Activated naive CD4-positive, alpha-beta T cell treated with anti-CD3 and anti-CD28 coated beads, Interleukin-2, amount 50 U/mL, for 72 hours (primary cell): ENCODE measurements around the gene C2orf42. TPM values are rescaled to one million over a fixed set of nuclear protein-coding genes. Genes with fewer than 3 reads are reported as not detected.
"Not testable (repeated sequence)": the region's sequence is repeated elsewhere in the genome, so short reads cannot be mapped to it uniquely, and the experiment has no call there.

ENCODE experiments used
- ATAC-seq, 2 donors: fragments of 150-1000 bp; cut with Tn5 transposase; 2 replicates each; pipeline ENCODE4 v1.10.0; 2021; ENCODE audit warnings: mild to moderate bottlenecking in 2 of 2, moderate library complexity in 2 of 2
- DNase-seq, 2 donors: peaks; one replicate each; pipeline ENCODE4 v3.0.0; 2021 to 2022; ENCODE audit warnings: low spot score in 2 of 2
- H3K27ac Mint-ChIP-seq, 2 donors: one replicate each; pipeline ENCODE4 v1.8.0; 2022; ENCODE audit warnings: mild to moderate bottlenecking in 2 of 2, mixed read lengths in 2 of 2
- H3K36me3 Mint-ChIP-seq, 2 donors: one replicate each; pipeline ENCODE4 v1.8.0; 2022; ENCODE audit warnings: mixed read lengths in 2 of 2
- H3K9me3 Mint-ChIP-seq, 2 donors: one replicate each; pipeline ENCODE4 v1.8.0; 2022; ENCODE audit warnings: mixed read lengths in 2 of 2
- total RNA-seq, 2 donors: library from RNA; stranded (reverse); gene quantifications; one replicate each; pipeline ENCODE4 v1.2.3, GENCODE V29; 2022

C2orf42 gene
- total RNA-seq, 2 donors from 2014 or later, result 17.5 to 36.0 TPM

DNA sequence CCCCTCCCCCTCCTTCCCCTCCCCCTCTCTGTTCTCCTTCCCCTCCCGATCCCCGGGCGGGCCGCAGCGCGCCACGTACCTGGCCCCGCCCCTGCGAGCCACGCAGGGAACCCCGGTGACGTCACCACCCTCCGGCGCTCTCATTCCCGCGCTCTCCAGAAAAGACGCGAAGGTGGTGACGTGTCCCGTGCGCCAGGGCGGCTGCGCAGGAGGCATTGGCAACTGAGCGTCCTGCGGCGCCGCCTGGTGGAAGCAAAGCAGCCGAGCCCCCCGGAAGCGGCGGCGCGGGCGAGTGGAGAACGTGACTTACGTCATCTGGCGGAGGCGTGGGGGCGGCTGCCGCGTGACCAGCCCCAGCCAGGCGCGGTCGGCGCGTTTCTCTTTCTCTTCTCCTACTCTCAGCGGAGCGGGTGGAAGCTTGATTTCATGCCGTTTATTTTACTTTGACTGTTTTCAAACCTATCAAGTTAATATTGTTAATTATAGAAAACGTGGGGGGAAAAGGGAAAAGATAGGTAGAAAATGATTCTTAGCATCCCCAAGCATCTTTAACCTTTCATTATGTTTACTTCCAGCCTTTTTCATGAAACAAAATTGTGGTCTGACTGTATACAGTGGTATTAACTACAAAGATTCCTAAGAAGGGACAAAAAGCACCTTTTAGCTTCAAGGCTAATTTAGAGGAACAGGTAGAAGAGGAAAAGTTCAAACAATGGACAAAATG, 48.1 kb downstream of the C2orf42 start:
- no peaks in the 10 kb centered on the region for H3K9me3 Mint-ChIP-seq
- ATAC-seq (peak; percentile 69 to 77), DNase-seq (peak; percentile 99 to 100)
- peaks cover 14 to 18% of the 10 kb centered on the region in 2 donors for H3K36me3 Mint-ChIP-seq
- H3K27ac Mint-ChIP-seq, result peak overlapping the region; percentile 98 to 99

DNA sequence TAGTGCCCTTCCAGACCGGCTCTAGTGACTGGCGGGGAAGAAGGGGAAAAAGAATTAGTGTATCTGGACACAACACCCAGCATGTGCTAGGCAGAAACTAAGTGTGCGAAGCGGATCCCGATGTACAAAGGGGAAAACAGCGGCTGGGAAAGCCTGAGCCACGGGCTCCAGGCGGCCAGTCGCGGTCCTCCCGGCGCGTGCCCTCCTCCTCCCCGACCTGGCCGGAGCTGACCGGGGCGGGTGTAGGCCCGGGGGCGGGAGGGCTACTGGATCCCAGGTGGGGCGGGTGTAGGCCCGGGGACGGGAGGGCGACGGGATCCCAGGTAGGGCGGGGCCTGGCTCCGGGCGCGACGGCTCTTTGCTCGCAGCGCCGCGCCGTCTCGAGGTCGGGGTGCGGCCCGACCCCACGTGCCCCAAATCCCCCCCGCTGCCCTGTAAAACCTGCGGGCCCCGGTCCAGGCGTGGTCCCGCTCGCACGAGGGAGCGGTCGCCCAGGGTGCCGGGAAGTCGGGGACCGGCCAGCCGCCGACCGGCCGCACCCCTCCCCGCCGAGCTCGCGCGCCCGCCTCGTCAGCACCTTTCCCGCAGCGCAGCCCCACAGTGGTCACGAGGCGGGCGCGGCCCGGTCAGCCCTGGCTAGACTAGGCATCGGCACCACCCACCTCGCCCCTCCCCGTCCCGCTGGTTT, 48.8 kb downstream of the C2orf42 start:
- DNase-seq (peak in 1 of 2 donors; percentile 65), ATAC-seq (peak; percentile 40 to 62)
- peak overlapping the region; percentile 98 for H3K27ac Mint-ChIP-seq
- H3K36me3 Mint-ChIP-seq, result peaks cover 14 to 18% of the 10 kb centered on the region in 2 donors
- H3K9me3 Mint-ChIP-seq, result no peaks in the 10 kb centered on the region

DNA sequence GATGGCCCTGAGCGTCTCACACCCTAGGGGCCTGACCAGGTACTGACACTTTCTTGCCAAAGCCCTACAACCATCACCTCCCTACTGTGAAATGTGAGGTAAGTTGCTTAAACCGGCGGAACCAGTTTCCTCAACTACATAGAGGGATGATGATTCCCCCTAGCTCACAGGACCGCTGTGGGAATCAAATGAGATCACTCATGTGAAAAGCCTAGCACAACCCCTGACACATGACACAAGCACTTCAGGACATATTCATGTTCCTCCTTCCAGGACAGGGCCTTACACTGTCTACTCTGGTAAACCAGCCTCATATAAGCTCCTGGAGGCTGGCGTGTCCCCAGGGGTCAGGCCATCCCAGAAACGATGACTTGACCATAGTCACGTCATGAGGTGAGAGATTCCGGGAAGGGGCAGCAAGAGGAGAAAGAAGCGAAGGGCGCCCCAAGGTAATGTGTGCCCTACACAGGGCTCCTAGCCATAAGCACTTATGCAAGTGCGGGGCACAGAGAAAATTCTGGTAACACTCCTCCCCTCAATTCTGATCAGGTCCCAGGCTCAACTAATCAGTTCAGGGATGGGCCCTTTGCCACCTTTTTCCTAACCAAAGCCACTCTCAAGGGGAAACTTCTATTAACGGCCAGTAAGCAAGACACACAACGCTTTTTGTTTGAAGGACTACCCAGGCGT, 49.5 kb downstream of the C2orf42 start:
- Mint-ChIP-seq H3K27ac (peak overlapping the region; percentile 98), H3K9me3 (no peaks in the 10 kb centered on the region), H3K36me3 (peaks cover 14 to 18% of the 10 kb centered on the region in 2 donors)
- ATAC-seq (peak; percentile 47 to 50), DNase-seq (peak; percentile 70 to 80)

DNA sequence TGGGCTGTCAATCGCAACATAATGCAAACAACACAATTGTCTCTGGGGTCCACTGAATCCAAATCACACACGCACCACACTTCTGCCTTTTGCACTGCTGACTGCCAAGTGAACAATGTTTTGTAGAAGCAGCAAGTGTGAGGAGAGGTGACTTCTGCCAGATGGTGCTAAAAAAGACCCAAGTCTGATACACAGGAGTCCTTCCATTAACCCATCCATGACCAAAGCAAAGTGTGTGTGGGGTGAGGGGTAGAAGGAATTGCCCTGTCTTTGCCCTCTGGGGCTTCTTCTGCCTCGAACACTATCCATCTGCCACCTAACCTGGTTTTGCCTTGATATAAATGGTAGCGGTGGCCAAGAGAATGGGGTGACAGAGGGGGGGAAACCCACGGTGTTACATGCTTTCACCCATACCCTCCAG, 50.0 kb downstream of the C2orf42 start:
- no peaks in the 10 kb centered on the region for H3K9me3 Mint-ChIP-seq
- DNase-seq (no peak), ATAC-seq (no peak)
- peaks cover 14 to 18% of the 10 kb centered on the region in 2 donors for H3K36me3 Mint-ChIP-seq
- peak overlapping the region; percentile 98 for H3K27ac Mint-ChIP-seq

DNA sequence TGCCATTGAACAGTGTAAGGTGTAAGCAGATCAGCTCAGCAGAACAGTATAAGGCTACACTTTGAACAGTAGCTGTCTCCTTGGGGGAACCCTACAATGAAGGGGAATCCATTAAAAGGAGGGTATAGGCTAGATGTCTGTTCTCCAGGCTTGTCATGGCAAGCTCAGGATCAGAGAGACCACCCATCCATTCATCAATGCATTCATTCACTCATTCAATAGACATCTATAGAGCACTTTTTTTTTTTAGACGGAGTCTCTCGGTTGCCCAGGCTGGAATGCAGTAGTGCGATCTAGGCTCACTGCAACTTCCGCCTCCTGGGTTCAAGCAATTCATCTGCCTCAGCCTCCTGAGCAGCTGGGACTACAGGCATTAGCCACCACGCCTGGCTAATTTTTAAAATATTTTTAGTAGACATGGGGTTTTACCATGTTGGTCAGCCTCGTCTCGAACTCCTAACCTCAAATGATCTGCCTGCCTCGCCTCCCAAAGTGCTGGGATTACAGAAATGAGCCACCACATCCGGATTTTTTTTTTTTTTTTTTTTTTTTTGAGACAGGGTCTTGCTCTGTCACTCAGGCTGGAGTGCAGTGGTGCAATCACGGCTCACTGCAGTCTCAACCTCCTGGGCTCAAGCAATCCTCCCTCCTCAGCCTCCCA, 56.4 kb downstream of the C2orf42 start:
- not testable (repeated sequence) for DNase-seq, ATAC-seq, H3K9me3 Mint-ChIP-seq
- peaks cover 5 to 11% of the 10 kb centered on the region in 2 donors for H3K36me3 Mint-ChIP-seq
- peak overlapping the region; percentile 96 to 99 for H3K27ac Mint-ChIP-seq

DNA sequence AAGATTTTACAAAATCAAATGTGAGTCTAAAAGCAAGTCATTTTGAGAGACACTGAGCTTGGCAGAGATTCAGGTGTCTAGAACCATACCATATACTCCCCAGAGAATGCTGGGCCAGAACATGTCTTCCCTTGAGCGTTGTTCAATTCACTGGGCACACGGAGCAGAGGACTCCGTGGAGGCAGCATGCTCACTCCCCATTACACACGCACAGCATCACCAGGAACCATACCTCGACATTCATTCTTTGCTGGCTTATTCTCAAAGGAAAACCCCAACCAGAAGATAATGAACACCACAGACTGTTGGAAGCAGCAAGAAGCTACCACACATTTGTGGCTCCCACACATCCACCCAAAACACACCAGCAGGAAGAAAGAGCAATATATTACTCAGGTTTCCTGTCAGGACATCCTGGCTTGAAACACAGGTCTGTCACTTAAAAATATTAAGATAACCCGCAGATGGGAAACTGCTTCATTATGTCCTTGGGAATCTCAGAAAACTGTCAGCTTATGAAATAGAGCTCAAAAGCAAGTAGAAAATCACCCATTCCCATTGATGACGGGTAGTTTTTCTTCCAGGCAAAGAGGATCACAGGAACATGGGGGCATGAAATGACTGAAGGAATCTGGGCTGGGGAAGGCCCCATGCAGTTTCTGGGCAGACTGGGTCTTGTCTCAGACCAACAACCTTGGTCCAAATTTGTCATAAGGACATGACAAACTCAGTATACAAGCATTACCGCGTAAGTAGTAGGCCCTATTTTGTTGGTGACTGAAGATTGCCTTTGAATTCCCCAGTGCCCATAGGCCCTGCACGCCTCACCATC, 57.1 kb downstream of the C2orf42 start:
- ATAC-seq (peak; percentile 56 to 63), DNase-seq (no peak)
- Mint-ChIP-seq H3K36me3 (peaks cover 5 to 12% of the 10 kb centered on the region in 2 donors), H3K9me3 (no peaks in the 10 kb centered on the region), H3K27ac (peak overlapping the region; percentile 96 to 99)

DNA sequence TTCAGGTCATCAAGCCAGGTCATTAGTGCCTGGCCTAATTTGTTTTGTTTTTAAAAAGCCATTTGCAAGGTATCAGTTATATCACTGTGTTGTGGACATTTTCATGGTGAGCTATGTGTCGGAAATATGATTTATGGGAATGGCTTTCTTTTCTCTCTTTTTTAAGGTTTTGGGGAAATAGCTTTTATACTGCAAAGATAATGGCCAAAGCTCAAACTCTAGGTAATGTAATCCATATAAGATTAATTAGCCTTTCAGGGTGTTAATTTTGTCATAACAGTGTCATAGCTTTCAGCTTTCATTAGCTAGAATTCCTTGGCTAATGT, 57.7 kb downstream of the C2orf42 start:
- ATAC-seq (no peak), DNase-seq (no peak)
- H3K27ac Mint-ChIP-seq, result peak overlapping the region; percentile 96 to 99
- peaks cover 5 to 12% of the 10 kb centered on the region in 2 donors for H3K36me3 Mint-ChIP-seq
- H3K9me3 Mint-ChIP-seq, result no peaks in the 10 kb centered on the region

DNA sequence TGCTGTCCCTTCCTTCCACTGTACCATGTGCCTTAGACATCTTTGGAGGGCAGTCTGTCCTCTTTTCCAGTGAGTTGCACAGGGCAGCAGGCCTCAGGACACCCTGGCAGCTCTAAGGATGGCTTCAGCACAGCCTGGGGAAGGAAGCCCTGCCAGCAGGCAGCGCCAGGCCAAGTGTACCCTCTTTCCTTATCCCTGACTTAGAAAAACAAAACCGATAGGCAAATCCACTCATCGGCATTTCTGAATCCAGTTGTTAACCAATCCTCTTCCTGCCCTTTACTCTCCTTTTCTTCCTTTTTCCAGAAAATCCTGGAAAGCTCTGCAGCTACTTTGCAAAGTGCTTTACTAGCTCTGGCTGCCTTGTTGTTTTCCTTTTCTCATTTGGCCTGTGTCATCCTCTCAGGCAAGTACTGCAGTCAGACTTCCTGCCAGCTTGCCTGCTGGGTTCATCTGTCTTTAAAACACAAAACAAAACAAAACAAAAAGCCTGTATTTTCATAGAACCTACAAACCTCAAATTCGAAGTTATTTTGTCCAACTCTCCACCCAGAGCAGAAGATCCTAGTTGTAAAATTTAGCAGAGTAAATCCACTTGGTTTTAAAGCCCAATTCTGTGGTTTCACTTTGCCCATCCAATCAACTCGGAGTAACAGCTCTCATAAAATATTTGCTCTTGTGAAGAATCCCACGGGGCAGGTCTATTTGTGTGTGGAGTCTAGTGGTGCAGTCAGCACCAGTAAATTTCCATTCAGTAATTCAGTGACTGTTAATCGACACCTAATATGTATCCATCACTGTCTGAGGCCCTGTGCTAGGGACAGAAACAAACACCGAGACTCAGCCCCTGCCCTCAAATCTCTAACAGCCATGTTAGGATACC, 58.3 kb downstream of the C2orf42 start:
- peak overlapping the region; percentile 96 to 99 for H3K27ac Mint-ChIP-seq
- peaks cover 5 to 12% of the 10 kb centered on the region in 2 donors for H3K36me3 Mint-ChIP-seq
- DNase-seq (no peak), ATAC-seq (peak; percentile 3 to 58)
- H3K9me3 Mint-ChIP-seq, result no peaks in the 10 kb centered on the region

DNA sequence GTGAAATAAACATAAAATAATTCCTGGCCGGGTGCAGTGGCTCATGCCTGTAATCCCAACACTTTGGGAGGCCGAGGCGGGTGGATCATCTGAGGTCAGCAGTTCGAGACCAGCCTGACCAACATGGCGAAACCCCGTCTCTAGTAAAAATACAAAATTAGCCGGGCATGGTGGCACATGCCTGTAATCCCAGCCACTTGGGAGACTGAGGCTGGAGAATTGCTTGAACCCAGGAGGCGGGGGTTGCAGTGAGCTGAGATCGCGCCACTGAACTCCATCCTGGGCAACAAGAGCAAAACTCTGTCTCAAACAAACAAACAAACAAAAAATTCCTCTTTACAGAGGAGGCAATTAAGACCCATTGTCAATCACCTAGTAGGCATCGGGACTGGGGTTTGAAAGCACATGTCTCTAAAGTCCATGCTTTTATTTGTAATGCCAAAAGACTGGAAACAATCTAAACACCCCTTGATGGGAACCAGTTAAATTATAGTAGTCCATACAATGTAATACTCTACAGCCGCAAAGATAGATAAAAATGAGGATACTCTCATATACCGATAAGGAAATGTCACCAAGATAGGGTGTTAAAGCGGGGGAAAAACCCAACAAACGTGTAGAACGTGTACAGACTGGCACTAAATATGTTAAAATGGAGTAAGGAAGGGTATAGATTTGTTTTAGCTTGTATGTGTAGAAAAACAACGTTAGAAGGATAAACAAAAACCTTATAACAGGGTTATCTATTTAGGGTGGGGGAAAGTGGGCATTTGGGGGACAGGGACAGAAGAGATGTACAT, 59.3 kb downstream of the C2orf42 start:
- peaks cover 5 to 12% of the 10 kb centered on the region in 2 donors for H3K36me3 Mint-ChIP-seq
- ATAC-seq, DNase-seq, H3K9me3 Mint-ChIP-seq: not testable (repeated sequence)
- H3K27ac Mint-ChIP-seq, result peak overlapping the region; percentile 96 to 99

DNA sequence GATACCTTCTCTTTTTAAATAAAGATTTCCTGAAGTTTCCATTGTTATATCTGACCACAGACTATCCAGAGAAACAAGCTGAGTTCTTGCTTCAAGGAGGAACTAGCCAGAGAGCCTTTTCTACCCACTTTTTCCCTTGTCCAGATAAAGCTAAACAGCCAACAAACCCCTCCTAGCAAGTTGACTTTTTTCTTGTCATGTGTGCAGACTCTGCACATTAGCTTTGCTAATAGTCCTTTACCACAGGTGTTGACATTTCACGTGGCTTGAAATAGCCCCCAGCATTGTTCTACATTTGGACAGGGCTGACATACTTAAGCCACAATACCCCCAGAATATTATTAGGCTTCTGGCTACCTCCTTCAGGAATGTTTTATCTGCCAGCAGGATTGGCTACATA, 62.8 kb downstream of the C2orf42 start:
- H3K9me3 Mint-ChIP-seq, result no peaks in the 10 kb centered on the region
- ATAC-seq (no peak), DNase-seq (no peak)
- peak overlapping the region in 1 of 2 donors; percentile 54 for H3K27ac Mint-ChIP-seq
- peaks cover 12 to 17% of the 10 kb centered on the region in 2 donors for H3K36me3 Mint-ChIP-seq

DNA sequence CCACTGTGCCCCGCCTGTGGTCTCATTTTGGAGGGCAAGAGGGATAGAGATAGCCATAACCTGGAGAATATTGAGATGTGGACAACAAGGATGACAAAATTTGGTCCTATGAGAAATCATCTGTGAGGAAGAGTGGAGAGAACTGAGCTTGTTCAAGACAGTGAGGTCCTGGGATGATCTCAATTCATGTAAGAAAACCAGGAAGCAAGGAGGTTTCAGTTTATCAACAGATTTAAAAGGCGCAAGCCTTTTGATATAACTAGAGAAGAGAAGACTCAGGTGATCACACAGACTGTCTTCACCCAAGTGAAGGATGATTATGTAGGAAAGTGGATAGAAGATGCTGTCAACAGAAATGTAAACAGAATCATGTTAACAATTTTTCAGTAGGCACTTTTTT, 64.4 kb downstream of the C2orf42 start:
- no peak for ATAC-seq

DNA sequence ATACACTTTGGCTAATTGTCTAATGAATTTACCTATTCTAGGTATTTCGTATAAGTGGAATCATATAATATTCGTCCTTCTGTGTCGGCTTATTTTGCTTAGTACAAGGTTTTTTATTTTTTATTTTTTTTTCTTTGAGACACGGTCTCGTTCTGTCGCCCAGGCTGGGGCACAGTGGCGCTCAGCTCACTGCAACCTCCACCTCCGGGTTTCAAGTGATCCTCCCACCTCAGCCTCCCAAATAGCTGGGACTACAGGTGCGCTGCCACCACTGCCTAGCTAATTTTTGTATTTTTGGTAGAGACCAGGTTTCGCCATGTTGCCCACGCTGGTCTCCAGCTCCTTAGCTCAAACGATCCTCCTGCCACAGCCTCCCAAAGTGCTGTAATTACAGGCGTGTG, 65.3 kb downstream of the C2orf42 start:
- Mint-ChIP-seq H3K36me3 (peaks cover 8 to 12% of the 10 kb centered on the region in 2 donors), H3K27ac (peak overlapping the region; percentile 100), H3K9me3 (no peaks in the 10 kb centered on the region)
- no peak for ATAC-seq
- no peak for DNase-seq

More for the DNA sequence above, 64.4 kb downstream of the C2orf42 start:
- Mint-ChIP-seq H3K27ac (peak overlapping the region; percentile 100), H3K9me3 (no peaks in the 10 kb centered on the region), H3K36me3 (peaks cover 8 to 12% of the 10 kb centered on the region in 2 donors)
- DNase-seq, result no peak

DNA sequence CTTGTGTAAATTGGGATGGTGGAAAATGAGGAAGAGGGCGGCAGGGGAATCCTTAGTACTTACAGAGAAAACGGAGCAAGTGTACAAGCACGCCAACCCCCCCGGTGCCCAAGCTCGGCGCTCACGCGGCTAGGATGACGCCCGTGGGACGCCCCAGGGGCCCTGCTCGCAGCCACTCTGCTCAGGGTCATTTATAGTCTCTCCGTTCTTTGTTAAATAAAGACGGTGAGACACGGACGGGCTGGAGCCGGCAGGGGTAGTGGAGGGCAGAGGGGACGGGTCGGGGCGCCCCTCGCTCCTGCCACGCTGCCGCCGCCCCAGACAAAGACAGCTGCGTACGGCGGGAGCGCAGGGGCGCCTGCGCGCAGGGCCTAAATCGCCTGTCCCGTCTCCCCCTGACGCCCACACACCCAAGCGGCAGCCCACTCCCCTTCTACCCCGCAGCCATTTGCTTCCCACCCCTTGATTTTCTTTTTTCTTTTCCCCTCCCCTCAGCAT, 65.8 kb downstream of the C2orf42 start:
- DNase-seq (peak in 1 of 2 donors; percentile 70), ATAC-seq (peak; percentile 56 to 63)
- H3K36me3 Mint-ChIP-seq, result peaks cover 8 to 12% of the 10 kb centered on the region in 2 donors
- peak overlapping the region; percentile 100 for H3K27ac Mint-ChIP-seq
- no peaks in the 10 kb centered on the region for H3K9me3 Mint-ChIP-seq

DNA sequence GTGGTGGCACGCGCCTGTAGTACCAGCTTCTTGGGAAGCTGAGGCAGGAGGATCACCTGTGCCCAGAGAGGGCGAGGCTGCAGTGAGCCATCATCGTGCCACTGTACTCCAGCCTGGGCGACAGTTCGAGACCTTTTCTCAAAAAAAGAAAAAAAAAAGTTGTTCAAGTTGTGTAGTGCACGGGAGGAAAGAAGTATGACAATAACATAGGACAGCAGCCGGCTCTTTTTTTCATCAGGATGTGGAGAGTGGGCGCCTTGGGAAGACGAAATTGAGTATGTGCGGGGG, 67.0 kb downstream of the C2orf42 start:
- ATAC-seq (no peak), DNase-seq (no peak)
- Mint-ChIP-seq H3K9me3 (peaks cover 0 to 4% of the 10 kb centered on the region in 2 donors), H3K27ac (peak overlapping the region; percentile 100), H3K36me3 (peaks cover 6 to 12% of the 10 kb centered on the region in 2 donors)
